IMR-90 (cell line): ENCODE results near the gene F2RL1. TPM values are rescaled to one million over a fixed set of nuclear protein-coding genes. Genes with fewer than 3 reads are reported as not detected.
"Not testable (repeated sequence)": the region's sequence is repeated elsewhere in the genome, so short reads cannot be mapped to it uniquely, and the experiment has no call there.

ENCODE experiments used
- ATAC-seq: fragments of 200-7000 bp; cut with Tn5 transposase; 2 replicates; pipeline ENCODE4 v1.9.1; 2020; ENCODE audit warnings: low read depth, mild to moderate bottlenecking, moderate library complexity
- BruUV-seq: library from RNA; stranded (reverse); fragments of 400-500 nt; replicated peaks from 2 replicates; lab custom pipeline; 2021; lab: Mats Ljungman, UMichigan
- CTCF ChIA-PET: fragments of 300-600 bp; formaldehyde crosslinking; extraction: SDS; loops from one replicate; lab custom pipeline; 2021; ENCODE audit warnings: antibody characterized with exemption; lab: Yijun Ruan, JAX
- POLR2A ChIA-PET: fragments of 300-600 bp; sonication (Branson Sonifier 250); formaldehyde crosslinking; loops from one replicate; lab custom pipeline; 2022; ENCODE audit warnings: antibody characterized with exemption; ENCODE audit not compliant: unreplicated experiment; lab: Charles Lee
- DNase-seq: peaks from one replicate; pipeline ENCODE4 v3.0.0; 2013
- H2AFZ ChIP-seq: replicated peaks from 2 replicates; pipeline ENCODE3; 2013; ENCODE audit warnings: low read length, mild to moderate bottlenecking; ENCODE audit not compliant: poor library complexity
- H2AK5ac ChIP-seq: 2 replicates; pipeline ENCODE4 v1.6.1; 2013; ENCODE audit warnings: low read depth, low read length, inconsistent platforms
- H2AK9ac ChIP-seq: replicated peaks from 2 replicates; pipeline ENCODE3; 2013; ENCODE audit warnings: mild to moderate bottlenecking, low read depth, low read length, moderate library complexity; ENCODE audit not compliant: poor library complexity
- H2BK120ac ChIP-seq: 2 replicates; pipeline ENCODE4 v1.6.1; 2013; ENCODE audit warnings: low read depth, low read length, inconsistent platforms
- H2BK15ac ChIP-seq: 3 replicates; pipeline ENCODE4 v1.6.1; 2013; ENCODE audit warnings: low read depth, low read length, inconsistent platforms
- H2BK20ac ChIP-seq: 2 replicates; pipeline ENCODE4 v1.6.1; 2013; ENCODE audit warnings: low read depth, mild to moderate bottlenecking, inconsistent platforms, low read length, moderate library complexity
- H2BK5ac ChIP-seq: 2 replicates; pipeline ENCODE4 v1.6.1; 2013; ENCODE audit warnings: mild to moderate bottlenecking, low read depth, low read length, inconsistent platforms; ENCODE audit not compliant: poor library complexity, severe bottlenecking
- H3K14ac ChIP-seq: replicated peaks from 2 replicates; pipeline ENCODE4 v1.6.1; 2013; ENCODE audit warnings: low read depth, low read length, inconsistent platforms
- H3K18ac ChIP-seq: 2 replicates; pipeline ENCODE4 v1.6.1; 2013; ENCODE audit warnings: low read depth, low read length, control low read depth
- H3K23ac ChIP-seq: 2 replicates; pipeline ENCODE4 v1.6.1; 2013; ENCODE audit warnings: low read depth, low read length, inconsistent platforms
- H3K27ac ChIP-seq: 2 replicates; pipeline ENCODE4 v1.5.1; 2013; ENCODE audit warnings: mild to moderate bottlenecking, control low read depth, low read length; ENCODE audit not compliant: insufficient read depth
- H3K27me3 ChIP-seq: 2 replicates; pipeline ENCODE4 v1.6.1; 2013; ENCODE audit warnings: low read length; ENCODE audit not compliant: control insufficient read depth, insufficient read depth
- H3K36me3 ChIP-seq: 2 replicates; pipeline ENCODE4 v1.6.1; 2013; ENCODE audit warnings: low read length, mixed read lengths; ENCODE audit not compliant: control insufficient read depth, insufficient read depth
- H3K4ac ChIP-seq: 2 replicates; pipeline ENCODE4 v1.6.1; 2013; ENCODE audit warnings: low read depth, low read length, inconsistent platforms
- H3K4me1 ChIP-seq: 2 replicates; pipeline ENCODE4 v1.6.1; 2013; ENCODE audit warnings: low read length, mixed read lengths; ENCODE audit not compliant: control insufficient read depth, insufficient read depth
- H3K4me2 ChIP-seq: 2 replicates; pipeline ENCODE4 v1.6.1; 2013; ENCODE audit warnings: low read depth, mild to moderate bottlenecking, control low read depth, low read length, moderate library complexity
- H3K4me3 ChIP-seq: 2 replicates; pipeline ENCODE4 v1.5.1; 2013; ENCODE audit warnings: low read depth, mild to moderate bottlenecking, control low read depth, low read length, moderate library complexity; ENCODE audit not compliant: insufficient read depth
- H3K56ac ChIP-seq: 2 replicates; pipeline ENCODE4 v1.6.1; 2013; ENCODE audit warnings: low read length, inconsistent platforms; ENCODE audit not compliant: insufficient read depth; ENCODE audit errors: extremely low read depth
- H3K79me1 ChIP-seq, 2 experiments: 2 replicates each; pipeline ENCODE4 v1.6.1; 2013; ENCODE audit warnings: low read length in 2 of 2, inconsistent platforms in 1 of 2, low read depth in 1 of 2
- H3K9ac ChIP-seq: 2 replicates; pipeline ENCODE4 v1.6.1; 2013; ENCODE audit warnings: low read depth, low read length, control low read depth
- H3K9me1 ChIP-seq: 2 replicates; pipeline ENCODE4 v1.6.1; 2013; ENCODE audit warnings: low read length, inconsistent platforms; ENCODE audit not compliant: insufficient read depth
- H3K9me3 ChIP-seq: 2 replicates; pipeline ENCODE4 v1.6.1; 2013; ENCODE audit warnings: low read length; ENCODE audit not compliant: control insufficient read depth, insufficient read depth
- H4K20me1 ChIP-seq: 2 replicates; pipeline ENCODE4 v1.6.1; 2013; ENCODE audit warnings: low read length, inconsistent platforms; ENCODE audit not compliant: insufficient read depth
- H4K5ac ChIP-seq: 2 replicates; pipeline ENCODE4 v1.6.1; 2013; ENCODE audit warnings: mild to moderate bottlenecking, low read depth, low read length, control low read depth
- H4K8ac ChIP-seq, 2 experiments: 2 replicates each; pipeline ENCODE4 v1.6.1; 2013; ENCODE audit warnings: low read depth in 2 of 2, low read length in 2 of 2, control low read depth in 1 of 2, inconsistent platforms in 1 of 2
- H4K91ac ChIP-seq: 2 replicates; pipeline ENCODE4 v1.6.1; 2013; ENCODE audit warnings: low read depth, low read length, inconsistent platforms; ENCODE audit not compliant: insufficient read depth
- WGBS, 2 experiments: methylation state at CpG; one replicate each; pipeline versions ENCODE4 v1.1.5 to v1.1.7; 2013; ENCODE audit warnings: missing lambda C conversion rate in 2 of 2; ENCODE audit not compliant: insufficient read length in 1 of 2; ENCODE audit errors: extremely low coverage in 2 of 2; 5-methylcytosine and 5-hydroxymethylcytosine counted together
- dilution Hi-C: fragments of 300-500 bp; cut with HindIII; formaldehyde crosslinking; loops from one replicate; pipeline ENCODE4 v1.14.3; 2018; ENCODE audit warnings: low sequenced_read_pairs; ENCODE audit not compliant: unreplicated experiment
- in situ Hi-C: fragments of 300-500 bp; cut with MboI; formaldehyde crosslinking; loops from 3 replicates; pipeline ENCODE4 v1.14.3; 2019; ENCODE audit warnings: low sequenced_read_pairs, inconsistent platforms, mixed read lengths
- intact Hi-C: fragments of 100-400 bp; cut with micrococcal nuclease; formaldehyde crosslinking; loops from 2 replicates; pipeline ENCODE4 v1.10.0; 2022
- polyA plus RNA-seq, 3 experiments: library from polyadenylated mRNA; depleted of rRNA; stranded (reverse); fragments of >200 nt; gene quantifications; 2 replicates each; pipeline ENCODE4 v1.2.3, GENCODE V29; 2012; ENCODE audit warnings: low replicate concordance in 1 of 3
- total RNA-seq: library from RNA; depleted of rRNA; stranded (reverse); fragments of >200 nt; gene quantifications from 2 replicates; pipeline ENCODE4 v1.2.3, GENCODE V29; 2012

The F2RL1 gene
- total and polyA plus RNA-seq, 2 of the 4 experiments (the other 2 are of a cell fraction) = 5.6 to 12.4 TPM

DNA sequence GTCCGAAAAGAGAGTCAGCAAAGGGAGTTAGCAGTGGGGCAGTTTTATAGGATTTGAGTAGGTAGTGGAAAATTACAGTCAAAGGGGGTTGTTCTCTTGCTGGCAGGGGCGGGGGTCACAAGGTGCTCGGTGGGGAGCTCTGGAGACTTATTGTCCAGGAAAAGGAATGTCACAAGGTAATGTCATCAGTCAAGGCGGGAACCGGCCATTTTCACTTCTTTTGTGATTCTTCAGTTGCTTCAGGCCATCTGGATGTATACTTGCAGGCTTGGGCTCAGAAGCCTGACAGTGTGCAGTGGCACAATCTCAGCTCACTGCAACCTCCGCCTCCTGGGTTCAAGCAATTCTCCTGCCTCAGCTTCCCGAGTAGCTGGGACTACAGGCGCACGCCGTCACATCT, 29.6 kb upstream of the F2RL1 start:
- H4K91ac ChIP-seq = peak overlapping the region; percentile 92
- H4K20me1 ChIP-seq, H3K36me3 ChIP-seq, H3K4me2 ChIP-seq, H2AK9ac ChIP-seq, H2AFZ ChIP-seq, H3K9me1 ChIP-seq, H3K56ac ChIP-seq, POLR2A ChIA-PET, H3K27me3 ChIP-seq, H3K9ac ChIP-seq, H3K4me3 ChIP-seq, ATAC-seq, H3K18ac ChIP-seq, dilution Hi-C loops, H3K79me1 ChIP-seq, intact Hi-C loops, DNase-seq, H3K9me3 ChIP-seq, BruUV-seq, in situ Hi-C loops: not testable (repeated sequence)
- H2BK120ac ChIP-seq = peak overlapping the region; percentile 93
- peak overlapping the region; percentile 52 for H2AK5ac ChIP-seq
- WGBS, 2 experiments = 100% methylated on average over 1 of the region's 10 CpGs; no CpG with 5 or more reads in 1 of the 2 experiments
- H4K8ac ChIP-seq = peak overlapping the region; percentile 81 to 87
- CTCF ChIA-PET = interaction anchor here (2.0 kb wide), 1 partner anchor 15 kb away, joined by 11 read pairs; no protein-coding TSS in a partner anchor
- peak overlapping the region; percentile 85 for H3K14ac ChIP-seq
- peak overlapping the region; percentile 95; the same call in 1 of the 2 replicates for H2BK20ac ChIP-seq
- H3K27ac ChIP-seq = peak overlapping the region; percentile 42
- peak overlapping the region; percentile 89 for H3K4ac ChIP-seq
- 0 out of 2 replicates have a peak overlapping the region, but pooled peaks have one; percentile 78 for H3K23ac ChIP-seq
- H2BK5ac ChIP-seq = peak overlapping the region; percentile 95
- 0 out of 3 replicates have a peak overlapping the region, but pooled peaks have one; percentile 89 for H2BK15ac ChIP-seq
- H3K4me1 ChIP-seq = peaks cover 20% of the 10 kb centered on the region
- peak overlapping the region; percentile 58; the same call in 1 of the 2 replicates for H4K5ac ChIP-seq
